Vagina (tissue), 2 donors: ENCODE measurements around the gene CPB1.

Experiments used
- CTCF ChIP-seq, 3 experiments: fragments of 450-650 bp in 2 of 3; fragments of 200-600 bp in 1 of 3; sonication (generic) in 1 of 3; IDR thresholded peaks; one replicate each; pipeline ENCODE4 v1.5.1; 2017 to 2019; ENCODE audit warnings: antibody characterized with exemption in 3 of 3, mild to moderate bottlenecking in 2 of 3, moderate library complexity in 2 of 3
- POLR2A ChIP-seq, 2 donors: fragments of 450-650 bp; IDR thresholded peaks; one replicate each; pipeline ENCODE4 v1.6.1; 2017; ENCODE audit warnings: antibody characterized with exemption in 2 of 2, mild to moderate bottlenecking in 2 of 2, moderate library complexity in 2 of 2
- POLR2AphosphoS5 ChIP-seq, 2 donors: sonication (generic); formaldehyde crosslinking; IDR thresholded peaks; one replicate each; pipeline ENCODE4 v1.9.0; 2017; ENCODE audit warnings: antibody characterized with exemption in 2 of 2, mild to moderate bottlenecking in 2 of 2, low read depth in 1 of 2; ENCODE audit not compliant: insufficient read depth in 1 of 2

- TF ChIP-seq POLR2A (IDR thresholded peaks at IDR 0.05): no peak
- no peak for TF ChIP-seq CTCF (IDR thresholded peaks at IDR 0.05)
- TF ChIP-seq POLR2AphosphoS5 (IDR thresholded peaks at IDR 0.05; ENCODE audit: insufficient read depth in 1 of 2, low read depth in 1 of 2): no peak
These were observed 18.3 kb downstream of the CPB1 start for GRCh38 chr3:148845756-148846395.
